DOHH2 (cell line): ENCODE measurements around the gene TTLL13.
A peak's percentile ranks its signal among the peaks of the same experiment; 100 is the strongest.

ENCODE experiments used
- H3F3A ChIP-seq: fragments of 200-600 bp; sonication (generic), shearing (Covaris generic); 2 replicates; pipeline ENCODE4 v1.6.0; 2016; ENCODE audit warnings: antibody characterized with exemption, mild to moderate bottlenecking; ENCODE audit not compliant: control insufficient read depth, insufficient read depth
- H3K27ac ChIP-seq: fragments of 200-600 bp; sonication (generic); 2 replicates; pipeline ENCODE4 v1.5.1; 2014; ENCODE audit warnings: low read depth, mild to moderate bottlenecking, low read length, moderate library complexity
- H3K27me3 ChIP-seq: fragments of 200-600 bp; sonication (generic); 2 replicates; pipeline ENCODE4 v1.6.1; 2014; ENCODE audit warnings: mild to moderate bottlenecking, low read length, mixed read lengths; ENCODE audit not compliant: control insufficient read depth
- H3K36me3 ChIP-seq: fragments of 200-600 bp; sonication (generic); 2 replicates; pipeline ENCODE4 v1.6.1; 2014; ENCODE audit warnings: mild to moderate bottlenecking, low read length, moderate library complexity, mixed read lengths; ENCODE audit not compliant: control insufficient read depth
- H3K4me1 ChIP-seq: fragments of 200-600 bp; sonication (generic); 2 replicates; pipeline ENCODE4 v1.6.1; 2014; ENCODE audit warnings: mild to moderate bottlenecking, low read length, mixed read lengths; ENCODE audit not compliant: control insufficient read depth
- H3K4me2 ChIP-seq: fragments of 200-600 bp; sonication (generic); 2 replicates; pipeline ENCODE4 v1.6.0; 2014; ENCODE audit warnings: mild to moderate bottlenecking, low read length, moderate library complexity
- H3K4me3 ChIP-seq: fragments of 200-600 bp; sonication (generic); 2 replicates; pipeline ENCODE4 v1.5.1; 2014; ENCODE audit warnings: mild to moderate bottlenecking, low read length, mixed read lengths
- H3K79me2 ChIP-seq: fragments of 200-600 bp; sonication (generic); 2 replicates; pipeline ENCODE4 v1.6.1; 2014; ENCODE audit warnings: mild to moderate bottlenecking, low read length, mixed read lengths; ENCODE audit not compliant: control insufficient read depth
- H3K9me2 ChIP-seq: fragments of 200-600 bp; sonication (generic); replicated peaks from 2 replicates; pipeline ENCODE4 v1.6.1; 2014; ENCODE audit warnings: mild to moderate bottlenecking, low read length, mixed read lengths; ENCODE audit not compliant: control insufficient read depth
- H3K9me3 ChIP-seq: fragments of 200-600 bp; sonication (generic); 2 replicates; pipeline ENCODE4 v1.6.1; 2014; ENCODE audit warnings: antibody characterized with exemption, low read length, mixed read lengths; ENCODE audit not compliant: control insufficient read depth, insufficient read depth
- H4K20me1 ChIP-seq: fragments of 200-600 bp; sonication (generic); 2 replicates; pipeline ENCODE4 v1.6.0; 2014; ENCODE audit warnings: low read depth, mild to moderate bottlenecking, antibody characterized with exemption, low read length, moderate library complexity; ENCODE audit not compliant: control insufficient read depth, insufficient read depth
- EZH2phosphoT487 ChIP-seq: fragments of 200-600 bp; sonication (generic); IDR thresholded peaks from 2 replicates; pipeline ENCODE4 v1.6.1; 2017; ENCODE audit warnings: borderline replicate concordance, mild to moderate bottlenecking, antibody characterized with exemption, low read length, moderate library complexity, mixed read lengths
- TF ChIP-seq, protein P1 (sequence below): fragments of 200-600 bp; sonication (generic); IDR thresholded peaks from one replicate; pipeline ENCODE4 v1.5.1; 2014; ENCODE audit warnings: antibody characterized with exemption, mild to moderate bottlenecking, low read depth, low read length; ENCODE audit not compliant: poor library complexity, severe bottlenecking

TTLL13 gene

DNA sequence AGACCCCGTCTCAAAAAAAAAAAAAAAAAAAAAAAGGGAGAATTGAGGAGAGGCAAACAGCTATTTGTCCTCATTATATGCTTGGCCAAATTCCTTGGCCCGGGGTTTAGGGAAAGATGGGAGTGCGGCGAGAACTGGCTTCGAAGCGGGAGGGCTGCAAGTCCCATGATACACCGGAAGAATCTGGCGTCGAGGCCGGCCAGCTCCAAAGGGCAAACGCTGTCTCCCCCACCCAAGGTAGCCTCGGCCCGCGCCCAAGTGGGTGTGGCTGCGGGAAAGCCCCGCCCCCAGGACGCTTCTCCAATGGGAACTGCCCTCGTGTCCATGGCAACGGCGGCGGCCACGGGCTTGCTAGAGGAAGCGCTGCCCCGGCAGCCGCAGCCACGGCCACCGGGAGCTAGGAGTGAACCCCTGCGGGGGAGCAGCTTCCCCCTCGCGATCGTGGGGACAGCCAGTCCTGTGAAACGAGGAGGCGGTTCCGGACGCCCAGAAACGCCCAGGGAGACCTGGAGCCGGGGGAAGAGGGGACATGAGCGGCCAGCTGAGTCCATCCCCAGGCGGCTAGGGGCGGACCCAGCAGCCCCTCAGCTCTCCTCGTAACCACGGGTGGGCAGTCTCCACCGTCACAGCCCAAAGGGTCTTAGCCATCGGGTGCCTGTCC is at the start of gene TTLL13:
Gene TTLL13, plus strand, starts transcription at position 354 of the 661 bp plus-strand sequence. CDS start 1,075 bp downstream, outside the sequence.
- Histone ChIP-seq H3K9me2 (no peaks in the 10 kb centered on the region), H3K4me1 (peaks cover 10% of the 10 kb centered on the region), H4K20me1 (no peaks in the 10 kb centered on the region), H3K27ac (no peak within 1 kb of the TSS), H3K4me2 (peak within 1 kb of the TSS; percentile 97), H3K4me3 (peak within 1 kb of the TSS; percentile 75), H3K79me2 (no peaks in the 10 kb centered on the region), H3K9me3 (no peaks in the 10 kb centered on the region), H3F3A (peaks cover 7% of the 10 kb centered on the region; the same call in 1 of the 2 replicates), H3K27me3 (peaks cover 4% of the 10 kb centered on the region; the same call in 1 of the 2 replicates), H3K36me3 (no peaks in the 10 kb centered on the region)
- TF ChIP-seq, protein P1, sequence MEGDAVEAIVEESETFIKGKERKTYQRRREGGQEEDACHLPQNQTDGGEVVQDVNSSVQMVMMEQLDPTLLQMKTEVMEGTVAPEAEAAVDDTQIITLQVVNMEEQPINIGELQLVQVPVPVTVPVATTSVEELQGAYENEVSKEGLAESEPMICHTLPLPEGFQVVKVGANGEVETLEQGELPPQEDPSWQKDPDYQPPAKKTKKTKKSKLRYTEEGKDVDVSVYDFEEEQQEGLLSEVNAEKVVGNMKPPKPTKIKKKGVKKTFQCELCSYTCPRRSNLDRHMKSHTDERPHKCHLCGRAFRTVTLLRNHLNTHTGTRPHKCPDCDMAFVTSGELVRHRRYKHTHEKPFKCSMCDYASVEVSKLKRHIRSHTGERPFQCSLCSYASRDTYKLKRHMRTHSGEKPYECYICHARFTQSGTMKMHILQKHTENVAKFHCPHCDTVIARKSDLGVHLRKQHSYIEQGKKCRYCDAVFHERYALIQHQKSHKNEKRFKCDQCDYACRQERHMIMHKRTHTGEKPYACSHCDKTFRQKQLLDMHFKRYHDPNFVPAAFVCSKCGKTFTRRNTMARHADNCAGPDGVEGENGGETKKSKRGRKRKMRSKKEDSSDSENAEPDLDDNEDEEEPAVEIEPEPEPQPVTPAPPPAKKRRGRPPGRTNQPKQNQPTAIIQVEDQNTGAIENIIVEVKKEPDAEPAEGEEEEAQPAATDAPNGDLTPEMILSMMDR = no peak
- TF ChIP-seq EZH2phosphoT487 = no peak

DNA sequence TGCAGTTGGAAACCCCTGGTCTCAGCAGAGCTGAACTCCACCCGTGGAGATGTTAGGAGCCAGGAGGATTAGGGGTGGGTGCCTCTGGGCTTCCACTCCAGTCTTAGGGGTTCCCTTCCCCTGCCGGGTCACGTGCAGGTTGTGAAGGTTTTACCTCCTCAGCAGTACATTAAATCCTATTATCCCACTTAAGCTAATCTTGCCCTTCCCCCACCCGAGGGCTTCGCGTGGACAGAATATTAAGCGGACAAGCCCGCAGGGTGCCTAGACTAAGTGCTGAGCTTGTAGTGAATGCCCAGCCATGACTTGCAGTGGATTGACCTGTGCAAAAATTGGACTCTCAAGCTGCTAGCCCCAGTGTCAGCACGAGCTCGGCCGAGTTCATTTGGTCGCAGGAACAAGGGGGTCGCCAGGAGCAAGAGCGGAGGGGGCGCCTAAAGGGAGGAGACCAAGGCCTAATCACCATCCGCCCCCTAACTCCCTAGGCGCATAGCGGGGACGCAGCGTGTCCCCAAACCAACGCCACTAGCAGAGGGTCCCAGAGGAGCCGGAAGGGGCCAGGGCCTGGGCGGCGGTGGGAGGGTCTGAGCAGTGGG is 48.7 kb upstream of the TTLL13 start:
- Histone ChIP-seq H3K4me2 (peak overlapping the region; percentile 78), H4K20me1 (0 out of 2 replicates have a peak, but pooled peaks cover 2% of the 10 kb centered on the region), H3K36me3 (no peaks in the 10 kb centered on the region), H3K9me3 (no peaks in the 10 kb centered on the region), H3K4me3 (peak overlapping the region; percentile 82), H3K27me3 (peaks cover 8% of the 10 kb centered on the region), H3K27ac (no peak overlapping the region), H3F3A (no peaks in the 10 kb centered on the region), H3K9me2 (no peaks in the 10 kb centered on the region), H3K79me2 (peaks cover 5% of the 10 kb centered on the region), H3K4me1 (peaks cover 20% of the 10 kb centered on the region)
- no peak for TF ChIP-seq EZH2phosphoT487
- TF ChIP-seq, protein P1 = no peak

GRCh38 chr15:90201130-90201943 is 48.0 kb upstream of the TTLL13 start, which contains the start of gene SEMA4B:
TSS of gene SEMA4B (plus strand) at chr15:90201330. CDS start at chr15:90201579, 249 bp downstream.
- TF ChIP-seq, protein P1 = no peak
- no peak for TF ChIP-seq EZH2phosphoT487
- Histone ChIP-seq H3K27me3 (peaks cover 8% of the 10 kb centered on the region), H3K9me3 (no peaks in the 10 kb centered on the region), H4K20me1 (0 out of 2 replicates have a peak, but pooled peaks cover 2% of the 10 kb centered on the region), H3F3A (no peaks in the 10 kb centered on the region), H3K36me3 (no peaks in the 10 kb centered on the region), H3K79me2 (peaks cover 5% of the 10 kb centered on the region), H3K4me3 (peak within 1 kb of the TSS; percentile 82), H3K27ac (no peak within 1 kb of the TSS), H3K9me2 (no peaks in the 10 kb centered on the region), H3K4me1 (peaks cover 20% of the 10 kb centered on the region), H3K4me2 (peak within 1 kb of the TSS; percentile 78)
